Fibroblast of lung (primary cell): ENCODE data around the gene ZNF618.

Experiments
- CTCF ChIP-seq, 2 donors: IDR thresholded peaks in 1 of 2; conservative IDR thresholded peaks in 1 of 2; 1 replicate in 1 of 2; 2 replicates in 1 of 2; pipeline ENCODE4 v1.5.1; 2011 to 2012; ENCODE audit warnings: low read length in 2 of 2, control low read depth in 1 of 2, inconsistent platforms in 1 of 2, low read depth in 1 of 2, mild to moderate bottlenecking in 1 of 2
- EZH2 ChIP-seq: IDR thresholded peaks from 2 replicates; pipeline ENCODE4 v1.5.1; 2012; ENCODE audit warnings: low read length, control low read depth, mild to moderate bottlenecking; ENCODE audit errors: missing control alignments

GRCh38 chr9:114006155-114006550 is 130.0 kb downstream of the ZNF618 start:
- TF ChIP-seq CTCF (conservative IDR thresholded peaks at IDR 0.05 in 1 of 2, IDR thresholded peaks at IDR 0.05 in 1 of 2; ENCODE audit: low read depth in 1 of 2, low read length in 2 of 2) (no peak), EZH2 (no peak)
